HepG2 (cell line): ENCODE results near the gene RNF114. TPM values are rescaled to one million over a fixed set of nuclear protein-coding genes. Genes with fewer than 3 reads are reported as not detected.
A peak's percentile ranks its signal among the peaks of the same experiment; 100 is the strongest.

Experiments
- ELK4 ChIP-seq: sonication (generic); formaldehyde crosslinking; IDR thresholded peaks from 2 replicates; pipeline ENCODE4 v1.9.0; 2021; ENCODE audit warnings: missing genetic modification reagents, borderline replicate concordance
- HOXA9 ChIP-seq: sonication (generic); formaldehyde crosslinking; IDR thresholded peaks from 2 replicates; pipeline ENCODE4 v1.8.1; 2022; ENCODE audit warnings: missing genetic modification reagents, mild to moderate bottlenecking, moderate library complexity, borderline replicate concordance
- IRF9 ChIP-seq: sonication (generic); formaldehyde crosslinking; IDR thresholded peaks from 2 replicates; pipeline ENCODE4 v1.8.0; 2022; ENCODE audit warnings: missing genetic modification reagents, mild to moderate bottlenecking, borderline replicate concordance
- IRX3 ChIP-seq: sonication (generic); formaldehyde crosslinking; IDR thresholded peaks from 2 replicates; pipeline ENCODE4 v1.8.1; 2023; ENCODE audit warnings: mild to moderate bottlenecking, low read depth, missing genetic modification reagents, borderline replicate concordance
- KDM4B ChIP-seq: sonication (generic); formaldehyde crosslinking; IDR thresholded peaks from 2 replicates; pipeline ENCODE4 v1.4.0; 2020; ENCODE audit warnings: missing genetic modification reagents
- KLF13 ChIP-seq: sonication (generic); formaldehyde crosslinking; IDR thresholded peaks from 2 replicates; pipeline ENCODE4 v1.4.0; 2020; ENCODE audit warnings: mild to moderate bottlenecking, missing genetic modification reagents
- MED8 ChIP-seq: sonication (generic); formaldehyde crosslinking; IDR thresholded peaks from 2 replicates; pipeline ENCODE4 v1.8.1; 2023; ENCODE audit warnings: mild to moderate bottlenecking, missing genetic modification reagents; ENCODE audit not compliant: insufficient replicate concordance
- NONO ChIP-seq, 2 experiments: fragments of 450-650 bp in 1 of 2; sonication (generic) in 1 of 2; formaldehyde crosslinking in 1 of 2; IDR thresholded peaks in 1 of 2; conservative IDR thresholded peaks in 1 of 2; 2 replicates each; pipeline versions ENCODE4 v1.6.1 to v1.8.0; 2017 to 2022; ENCODE audit warnings: mild to moderate bottlenecking in 1 of 2, missing genetic modification reagents in 1 of 2, moderate library complexity in 1 of 2
- NR1H2 ChIP-seq: sonication (generic); formaldehyde crosslinking; IDR thresholded peaks from 2 replicates; pipeline ENCODE4 v1.8.1; 2022; ENCODE audit warnings: low read depth, missing genetic modification reagents, borderline replicate concordance
- SATB2 ChIP-seq: sonication (generic); formaldehyde crosslinking; IDR thresholded peaks from 2 replicates; pipeline ENCODE4 v1.5.0; 2020; ENCODE audit warnings: missing genetic modification reagents
- SIN3B ChIP-seq: fragments of 150-350 bp; IDR thresholded peaks from 2 replicates; pipeline ENCODE4 v1.6.1; 2014; ENCODE audit warnings: low read length
- SNAI1 ChIP-seq: sonication (generic); formaldehyde crosslinking; IDR thresholded peaks from 2 replicates; pipeline ENCODE4 v1.5.0; 2020; ENCODE audit warnings: mild to moderate bottlenecking, missing genetic modification reagents, borderline replicate concordance
- TFE3 ChIP-seq: IDR thresholded peaks from 2 replicates; pipeline ENCODE4 v1.6.1; 2016
- TRIM22 ChIP-seq: fragments of 450-650 bp; IDR thresholded peaks from 2 replicates; pipeline ENCODE4 v1.6.1; 2017
- XBP1 ChIP-seq: sonication (generic); formaldehyde crosslinking; IDR thresholded peaks from 2 replicates; pipeline ENCODE4 v1.5.0; 2020; ENCODE audit warnings: missing genetic modification reagents
- ZBTB8A ChIP-seq: sonication (generic); formaldehyde crosslinking; IDR thresholded peaks from 2 replicates; pipeline ENCODE4 v1.4.0; 2020; ENCODE audit warnings: mild to moderate bottlenecking, low read depth, missing genetic modification reagents, borderline replicate concordance
- ZNF432 ChIP-seq: sonication (generic); formaldehyde crosslinking; IDR thresholded peaks from 2 replicates; pipeline ENCODE4 v1.5.0; 2020; ENCODE audit warnings: missing genetic modification reagents, mild to moderate bottlenecking, borderline replicate concordance
- ZNF501 ChIP-seq: sonication (generic); formaldehyde crosslinking; IDR thresholded peaks from 2 replicates; pipeline ENCODE4 v1.5.1; 2020; ENCODE audit warnings: mild to moderate bottlenecking, moderate library complexity, missing genetic modification reagents
- ZNF740 ChIP-seq: sonication (generic); formaldehyde crosslinking; IDR thresholded peaks from 2 replicates; pipeline ENCODE4 v1.4.0; 2020; ENCODE audit warnings: missing genetic modification reagents
- ZNF800 ChIP-seq: sonication (generic); formaldehyde crosslinking; IDR thresholded peaks from 2 replicates; pipeline ENCODE4 v1.4.0; 2020; ENCODE audit warnings: missing genetic modification reagents
- polyA plus RNA-seq, 8 experiments: library from polyadenylated mRNA; depleted of rRNA in 3 of 8; stranded (reverse) in 7 of 8; unstranded in 1 of 8; fragments of >200 nt; fragmentation: Illumina TruSeq in 4 of 8; extraction: Trizol in 4 of 8; gene quantifications; 2 replicates each; pipeline versions ENCODE4 v1.2.1 to v1.2.3, GENCODE V29; 2011 to 2016; ENCODE audit warnings: low read depth in 4 of 8, missing spikeins in 1 of 8, mixed read lengths in 1 of 8; ENCODE audit not compliant: insufficient read depth in 1 of 8
- total RNA-seq, 5 experiments: library from RNA; depleted of rRNA; stranded (reverse); fragments of >200 nt; fragmentation: Illumina TruSeq; extraction: Trizol; gene quantifications; 2 replicates each; pipeline ENCODE4 v1.2.3, GENCODE V29; 2016; ENCODE audit warnings: low read depth in 1 of 5

Gene RNF114
- total and polyA plus RNA-seq, 2 of the 13 experiments (the other 11 are each of a cell fraction or from before 2014, with no cell fraction given) = 119 to 126 TPM

- no peak for TF ChIP-seq TFE3 (CRISPR knock-in tag)
- 0 out of 2 replicates have a peak, but pooled peaks have one; percentile 48 for TF ChIP-seq SATB2 (CRISPR knock-in tag)
- no peak for TF ChIP-seq ZBTB8A
- TF ChIP-seq TRIM22 = no peak
- TF ChIP-seq ZNF501 (CRISPR knock-in tag) = no peak
- TF ChIP-seq SNAI1 (CRISPR knock-in tag) = no peak
- peak; percentile 59; the same call in 1 of the 2 replicates for TF ChIP-seq ZNF740
- TF ChIP-seq ELK4 (CRISPR knock-in tag) = no peak
- no peak for TF ChIP-seq KLF13 (CRISPR knock-in tag)
- peak; percentile 3 for TF ChIP-seq MED8 (CRISPR knock-in tag)
- 0 out of 2 replicates have a peak, but pooled peaks have one; percentile 29 for TF ChIP-seq ZNF800 (CRISPR knock-in tag)
- TF ChIP-seq HOXA9 = 0 out of 2 replicates have a peak, but pooled peaks have one; percentile 14
- TF ChIP-seq ZNF432 = no peak
- no peak for TF ChIP-seq IRX3 (CRISPR knock-in tag)
- TF ChIP-seq IRF9 (CRISPR knock-in tag) = no peak
- no peak for TF ChIP-seq XBP1 (CRISPR knock-in tag)
- TF ChIP-seq SIN3B = no peak
- no peak for TF ChIP-seq KDM4B
- TF ChIP-seq NONO (IDR thresholded peaks at IDR 0.05) = no peak
- no peak for TF ChIP-seq NONO (CRISPR knock-in tag; conservative IDR thresholded peaks at IDR 0.05)
- no peak for TF ChIP-seq NR1H2 (CRISPR knock-in tag)
Observed at GRCh38 chr20:49937027-49937929, 1.1 kb downstream of the RNF114 start (continued).
